ENCODE results near the gene ZCCHC12.

GRCh38 chrX:118824173-118824730 is 628 bp downstream of the ZCCHC12 start:
- TF ChIP-seq EZH2phosphoT487 (IDR thresholded peaks at IDR 0.05; ENCODE audit: borderline replicate concordance, low read depth) (no peak), REST (IDR thresholded peaks at IDR 0.05; ENCODE audit: low read depth, low read length) (no peak), CTCF (IDR thresholded peaks at IDR 0.05) (no peak), RXRA (IDR thresholded peaks at IDR 0.05; ENCODE audit: borderline replicate concordance, low read depth) (no peak), TCF12 (IDR thresholded peaks at IDR 0.05) (no peak), EP300 (IDR thresholded peaks at IDR 0.05; ENCODE audit: borderline replicate concordance in 1 of 2, low read depth in 1 of 2, low read length in 1 of 2) (no peak), ELF1 (IDR thresholded peaks at IDR 0.05) (no peak), RCOR1 (IDR thresholded peaks at IDR 0.05; ENCODE audit: low read length) (no peak), FOXM1 (IDR thresholded peaks at IDR 0.05; ENCODE audit: low read depth) (no peak)

Data from SK-N-SH (cell line).